Fibroblast of lung (primary cell): ENCODE data around the gene UBR3. TPM values are rescaled to one million over a fixed set of nuclear protein-coding genes. Genes with fewer than 3 reads are reported as not detected.

Experiments used
- DNase-seq, 2 donors: peaks; one replicate each; pipeline versions ENCODE4 v3.0.0 to v3.0.0-alpha.2; 2010; ENCODE audit warnings: low read depth in 2 of 2
- H2AFZ ChIP-seq: 2 replicates; pipeline ENCODE4 v1.5.1; 2012; ENCODE audit warnings: low read length, control low read depth, inconsistent platforms
- H3K27ac ChIP-seq: 2 replicates; pipeline ENCODE4 v1.5.1; 2011; ENCODE audit warnings: low read length, control low read depth; ENCODE audit not compliant: insufficient read depth
- H3K27me3 ChIP-seq: 2 replicates; pipeline ENCODE4 v1.5.1; 2011; ENCODE audit warnings: mild to moderate bottlenecking, low read length; ENCODE audit not compliant: control insufficient read depth, insufficient read depth
- H3K36me3 ChIP-seq: 2 replicates; pipeline ENCODE4 v1.5.1; 2011; ENCODE audit warnings: low read length; ENCODE audit not compliant: control insufficient read depth, insufficient read depth
- H3K4me1 ChIP-seq: 2 replicates; pipeline ENCODE4 v1.5.1; 2011; ENCODE audit warnings: low read length; ENCODE audit not compliant: control insufficient read depth, insufficient read depth; ENCODE audit errors: extremely low read depth
- H3K4me2 ChIP-seq: 2 replicates; pipeline ENCODE4 v1.5.1; 2011; ENCODE audit warnings: low read length, control low read depth; ENCODE audit not compliant: insufficient read depth; ENCODE audit errors: extremely low read depth
- H3K4me3 ChIP-seq, 4 experiments: fragments of 200-600 bp in 1 of 4; sonication (generic) in 1 of 4; replicated peaks in 1 of 4; 2 replicates each; pipeline ENCODE4 v1.5.1; 2011 to 2016; ENCODE audit warnings: low read length in 4 of 4, low read depth in 3 of 4, mild to moderate bottlenecking in 3 of 4, control low read depth in 2 of 4, inconsistent platforms in 1 of 4, mixed read lengths in 1 of 4; ENCODE audit not compliant: insufficient read depth in 1 of 4; ENCODE audit errors: control extremely low read depth in 1 of 4
- H3K79me2 ChIP-seq: 2 replicates; pipeline ENCODE4 v1.5.1; 2012; ENCODE audit warnings: mild to moderate bottlenecking, low read length, inconsistent platforms; ENCODE audit not compliant: control insufficient read depth, insufficient read depth
- H3K9ac ChIP-seq: 2 replicates; pipeline ENCODE4 v1.5.1; 2011; ENCODE audit warnings: mild to moderate bottlenecking, low read length, control low read depth; ENCODE audit not compliant: insufficient read depth
- H3K9me3 ChIP-seq: 2 replicates; pipeline ENCODE4 v1.5.1; 2012; ENCODE audit warnings: low read depth, low read length; ENCODE audit not compliant: control insufficient read depth, insufficient read depth
- H4K20me1 ChIP-seq: 2 replicates; pipeline ENCODE4 v1.5.1; 2011; ENCODE audit warnings: low read length; ENCODE audit not compliant: control insufficient read depth, insufficient read depth; ENCODE audit errors: extremely low read depth
- EZH2 ChIP-seq: IDR thresholded peaks from 2 replicates; pipeline ENCODE4 v1.5.1; 2012; ENCODE audit warnings: low read length, control low read depth, mild to moderate bottlenecking; ENCODE audit errors: missing control alignments
- polyA plus RNA-seq, 2 donors: library from polyadenylated mRNA; depleted of rRNA in 1 of 2; stranded (reverse) in 1 of 2; unstranded in 1 of 2; fragments of >200 nt; gene quantifications; 2 replicates each; pipeline ENCODE4 v1.2.1, GENCODE V29; 2011 to 2012; ENCODE audit warnings: missing spikeins in 1 of 2
- total RNA-seq: library from RNA; depleted of rRNA; stranded (reverse); fragments of >200 nt; gene quantifications from 2 replicates; pipeline ENCODE4 v1.2.1, GENCODE V29; 2014
- TF ChIP-seq, protein P1 (sequence below), 2 donors: IDR thresholded peaks in 1 of 2; conservative IDR thresholded peaks in 1 of 2; 1 replicate in 1 of 2; 2 replicates in 1 of 2; pipeline ENCODE4 v1.5.1; 2011 to 2012; ENCODE audit warnings: low read length in 2 of 2, control low read depth in 1 of 2, inconsistent platforms in 1 of 2, low read depth in 1 of 2, mild to moderate bottlenecking in 1 of 2

Gene UBR3
- total and polyA plus RNA-seq, 2 donors (not counting 1 experiment from before 2014, with no cell fraction given), result 21.7 to 39.5 TPM

DNA sequence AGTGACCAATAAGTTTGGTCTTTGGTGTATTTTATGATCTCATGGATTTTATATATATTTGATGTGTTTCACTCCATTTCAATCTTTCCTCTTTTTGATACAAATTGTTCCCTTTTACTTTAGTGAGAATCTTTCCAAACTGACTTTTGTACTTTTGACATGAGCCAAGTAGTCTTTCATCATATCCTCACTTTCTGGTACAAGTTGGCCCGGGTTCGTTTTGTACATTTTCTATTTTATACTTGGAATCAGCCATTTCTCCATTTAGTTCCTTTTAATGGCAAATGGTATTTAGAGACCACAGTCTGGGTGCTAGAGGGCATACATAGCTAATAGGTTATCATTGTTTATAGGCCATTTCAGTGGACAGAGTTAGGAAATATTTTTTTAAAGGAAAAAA is 202.8 kb downstream of the UBR3 start:
- Histone ChIP-seq H2AFZ (no peak overlapping the region), H3K9me3 (no peaks in the 10 kb centered on the region), H3K4me2 (no peak overlapping the region), H3K9ac (no peak overlapping the region), H3K4me3 (no peak overlapping the region), H3K79me2 (no peaks in the 10 kb centered on the region), H3K27ac (no peak overlapping the region), H4K20me1 (no peaks in the 10 kb centered on the region), H3K27me3 (no peaks in the 10 kb centered on the region), H3K36me3 (no peaks in the 10 kb centered on the region), H3K4me1 (no peaks in the 10 kb centered on the region)
- TF ChIP-seq, protein P1, sequence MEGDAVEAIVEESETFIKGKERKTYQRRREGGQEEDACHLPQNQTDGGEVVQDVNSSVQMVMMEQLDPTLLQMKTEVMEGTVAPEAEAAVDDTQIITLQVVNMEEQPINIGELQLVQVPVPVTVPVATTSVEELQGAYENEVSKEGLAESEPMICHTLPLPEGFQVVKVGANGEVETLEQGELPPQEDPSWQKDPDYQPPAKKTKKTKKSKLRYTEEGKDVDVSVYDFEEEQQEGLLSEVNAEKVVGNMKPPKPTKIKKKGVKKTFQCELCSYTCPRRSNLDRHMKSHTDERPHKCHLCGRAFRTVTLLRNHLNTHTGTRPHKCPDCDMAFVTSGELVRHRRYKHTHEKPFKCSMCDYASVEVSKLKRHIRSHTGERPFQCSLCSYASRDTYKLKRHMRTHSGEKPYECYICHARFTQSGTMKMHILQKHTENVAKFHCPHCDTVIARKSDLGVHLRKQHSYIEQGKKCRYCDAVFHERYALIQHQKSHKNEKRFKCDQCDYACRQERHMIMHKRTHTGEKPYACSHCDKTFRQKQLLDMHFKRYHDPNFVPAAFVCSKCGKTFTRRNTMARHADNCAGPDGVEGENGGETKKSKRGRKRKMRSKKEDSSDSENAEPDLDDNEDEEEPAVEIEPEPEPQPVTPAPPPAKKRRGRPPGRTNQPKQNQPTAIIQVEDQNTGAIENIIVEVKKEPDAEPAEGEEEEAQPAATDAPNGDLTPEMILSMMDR (conservative IDR thresholded peaks at IDR 0.05 in 1 of 2, IDR thresholded peaks at IDR 0.05 in 1 of 2; ENCODE audit: low read depth in 1 of 2, low read length in 2 of 2), result no peak
- TF ChIP-seq EZH2, result no peak
- no peak for DNase-seq

DNA sequence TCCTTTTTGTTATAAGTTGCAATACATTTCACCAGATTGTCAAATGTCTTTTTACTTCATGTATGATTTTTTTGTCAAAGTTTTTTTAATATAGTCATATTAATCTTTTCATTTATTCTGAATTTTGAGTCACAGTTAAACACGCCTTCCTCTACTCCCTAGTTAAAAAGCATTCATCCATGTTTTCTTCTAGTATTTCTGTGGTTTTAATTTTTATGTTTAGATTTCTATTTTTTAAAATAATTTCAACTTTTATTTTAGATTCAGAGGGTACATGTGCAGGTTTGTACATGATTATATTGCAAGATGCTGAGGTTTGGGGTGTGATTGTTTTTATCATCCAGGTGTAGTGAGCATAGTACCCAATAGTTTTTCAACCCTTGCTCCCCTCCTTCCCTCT is 204.0 kb downstream of the UBR3 start:
- no peaks in the 10 kb centered on the region for H3K36me3 ChIP-seq

DNA sequence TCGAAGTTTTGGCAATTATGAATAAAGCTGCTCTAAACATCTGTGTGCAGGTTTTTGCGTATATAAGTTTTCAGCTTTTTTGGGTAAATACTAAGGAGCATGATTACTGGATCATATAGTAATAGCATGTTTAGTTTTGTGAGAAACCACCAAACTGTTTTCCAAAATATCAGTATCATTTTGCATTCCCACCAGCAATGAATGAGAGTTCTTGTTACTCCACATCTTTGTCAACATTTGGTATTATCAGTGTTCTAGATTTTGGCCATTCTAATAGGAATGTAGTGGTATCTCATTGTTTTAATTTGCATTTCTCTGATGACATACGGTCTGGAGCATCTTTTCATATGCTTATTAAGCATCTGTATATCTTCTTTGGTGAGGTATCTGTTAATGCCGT is 207.3 kb downstream of the UBR3 start:
- H3K9me3 ChIP-seq, result no peaks in the 10 kb centered on the region
- H3K36me3 ChIP-seq, result no peaks in the 10 kb centered on the region
- H3K4me2 ChIP-seq, result no peak overlapping the region
- no peaks in the 10 kb centered on the region for H4K20me1 ChIP-seq
- no peak overlapping the region for H3K27ac ChIP-seq
- H2AFZ ChIP-seq, result no peak overlapping the region
- no peaks in the 10 kb centered on the region for H3K4me1 ChIP-seq
- TF ChIP-seq, protein P1 (conservative IDR thresholded peaks at IDR 0.05 in 1 of 2, IDR thresholded peaks at IDR 0.05 in 1 of 2; ENCODE audit: low read depth in 1 of 2, low read length in 2 of 2), result no peak
- TF ChIP-seq EZH2, result no peak
- H3K27me3 ChIP-seq, result no peaks in the 10 kb centered on the region
- H3K79me2 ChIP-seq, result no peaks in the 10 kb centered on the region
- H3K4me3 ChIP-seq, result no peak overlapping the region
- H3K9ac ChIP-seq, result no peak overlapping the region
- DNase-seq, result no peak

More for the DNA sequence above, 204.0 kb downstream of the UBR3 start:
- no peak overlapping the region for H3K4me2 ChIP-seq
- no peak overlapping the region for H3K27ac ChIP-seq
- DNase-seq, result no peak
- H3K9ac ChIP-seq, result no peak overlapping the region
- H3K4me3 ChIP-seq, result no peak overlapping the region
- no peaks in the 10 kb centered on the region for H3K27me3 ChIP-seq
- H3K9me3 ChIP-seq, result no peaks in the 10 kb centered on the region
- no peaks in the 10 kb centered on the region for H3K4me1 ChIP-seq
- no peaks in the 10 kb centered on the region for H4K20me1 ChIP-seq
- H2AFZ ChIP-seq, result no peak overlapping the region
- no peak for TF ChIP-seq EZH2
- TF ChIP-seq, protein P1 (conservative IDR thresholded peaks at IDR 0.05 in 1 of 2, IDR thresholded peaks at IDR 0.05 in 1 of 2; ENCODE audit: low read depth in 1 of 2, low read length in 2 of 2), result no peak
- no peaks in the 10 kb centered on the region for H3K79me2 ChIP-seq
